RCC 7860 (cell line): Measurements from ENCODE around the gene RUBCNL.

Source experiments
- DNase-seq: peaks from one replicate; pipeline ENCODE4 v3.0.0-alpha.2; 2015; ENCODE audit warnings: low spot score
- FAIRE-seq: peaks from 2 replicates; lab custom pipeline; 2012; peaks lifted over from hg19 to GRCh38; lab: Jason Lieb, UNC

The RUBCNL gene

GRCh38 chr13:46313024-46313423 is 74.0 kb downstream of the RUBCNL start:
- no peak for FAIRE-seq
- no peak for DNase-seq

- DNase-seq (no peak), FAIRE-seq (no peak)
Observed at GRCh38 chr13:46311217-46311616, 75.8 kb downstream of the RUBCNL start.

GRCh38 chr13:46310066-46310465 is 77.0 kb downstream of the RUBCNL start:
- FAIRE-seq (no peak), DNase-seq (no peak)

GRCh38 chr13:46307554-46307953 is 79.5 kb downstream of the RUBCNL start:
- FAIRE-seq (no peak), DNase-seq (no peak)

- DNase-seq: no peak
- FAIRE-seq: no peak
Observed at GRCh38 chr13:46304546-46304945, 82.5 kb downstream of the RUBCNL start.

- FAIRE-seq: no peak
- no peak for DNase-seq
Observed at GRCh38 chr13:46303742-46304385, 83.2 kb downstream of the RUBCNL start.

- no peak for FAIRE-seq
Observed at GRCh38 chr13:46297361-46297811, 89.7 kb downstream of the RUBCNL start.

GRCh38 chr13:46296921-46297320 is 90.1 kb downstream of the RUBCNL start:
- FAIRE-seq (no peak), DNase-seq (peak; percentile 51)

More at GRCh38 chr13:46297361-46297811, 89.7 kb downstream of the RUBCNL start:
- no peak for DNase-seq

GRCh38 chr13:46296115-46296822 is 90.8 kb downstream of the RUBCNL start:
- DNase-seq (no peak), FAIRE-seq (no peak)

- FAIRE-seq (no peak), DNase-seq (no peak)
Observed at GRCh38 chr13:46295491-46296114, 91.4 kb downstream of the RUBCNL start.

GRCh38 chr13:46293436-46293835 is 93.6 kb downstream of the RUBCNL start:
- DNase-seq (no peak), FAIRE-seq (no peak)
